Measurements from ENCODE around the gene GDPD3.
"Not testable (repeated sequence)": the region's sequence is repeated elsewhere in the genome, so short reads cannot be mapped to it uniquely, and the experiment has no call there.

GDPD3 gene, protein sequence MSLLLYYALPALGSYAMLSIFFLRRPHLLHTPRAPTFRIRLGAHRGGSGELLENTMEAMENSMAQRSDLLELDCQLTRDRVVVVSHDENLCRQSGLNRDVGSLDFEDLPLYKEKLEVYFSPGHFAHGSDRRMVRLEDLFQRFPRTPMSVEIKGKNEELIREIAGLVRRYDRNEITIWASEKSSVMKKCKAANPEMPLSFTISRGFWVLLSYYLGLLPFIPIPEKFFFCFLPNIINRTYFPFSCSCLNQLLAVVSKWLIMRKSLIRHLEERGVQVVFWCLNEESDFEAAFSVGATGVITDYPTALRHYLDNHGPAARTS

GRCh38 chr16:30113031-30113710 is at the start of gene GDPD3:
TSS of gene GDPD3 (minus strand) at chr16:30113537. CDS start at chr16:30113478, 59 bp downstream.
- no peak for DNase-seq (ENCODE audit: low spot score)

- no peak for DNase-seq (ENCODE audit: low spot score)
These were observed 43.9 kb upstream of the GDPD3 start for GRCh38 chr16:30157214-30157613.

- DNase-seq (ENCODE audit: low spot score) = no peak
These were observed 41.9 kb upstream of the GDPD3 start for GRCh38 chr16:30155188-30155587.

DNA sequence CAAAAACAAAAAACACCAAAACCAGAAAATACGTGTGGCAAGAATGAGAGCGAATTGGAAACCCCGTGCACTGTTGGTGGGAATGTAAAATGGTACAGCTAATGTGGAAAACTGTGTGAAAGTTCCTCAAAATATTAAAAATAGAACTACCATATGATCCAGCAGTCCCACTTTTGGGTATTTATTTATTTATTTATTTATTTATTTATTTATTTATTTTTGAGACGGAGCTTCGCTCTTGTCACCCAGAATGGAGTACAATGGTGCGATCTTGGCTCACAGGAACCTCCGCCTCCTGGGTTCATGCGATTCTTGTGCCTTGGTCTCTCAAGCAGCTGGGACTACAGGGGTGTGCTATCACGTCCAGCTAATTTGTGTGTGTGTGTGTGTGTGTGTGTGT is 39.2 kb upstream of the GDPD3 start:
- no peak for DNase-seq (ENCODE audit: low spot score)

DNA sequence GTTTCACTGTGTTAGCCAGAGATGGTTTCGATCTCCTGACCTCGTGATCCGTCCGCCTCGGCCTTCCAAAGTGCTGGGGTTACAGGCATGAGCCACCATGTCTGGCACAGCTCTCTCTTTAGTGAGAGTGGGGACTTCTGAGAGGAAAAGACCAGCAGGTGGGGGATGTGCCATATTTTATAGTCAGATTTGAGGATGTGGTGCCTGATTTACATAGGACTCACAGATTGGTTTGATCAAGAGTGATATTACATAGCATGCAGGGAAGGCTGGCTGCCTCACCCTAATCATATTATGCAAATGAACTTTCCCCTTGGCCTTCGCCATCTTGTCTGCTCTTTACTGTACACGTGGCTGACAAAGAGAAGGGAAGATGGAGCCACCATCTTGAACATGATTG is 37.8 kb upstream of the GDPD3 start:
- no peak for DNase-seq (ENCODE audit: low spot score)

- no peak for DNase-seq (ENCODE audit: low spot score)
These were observed 36.1 kb upstream of the GDPD3 start for GRCh38 chr16:30149250-30149930.

DNA sequence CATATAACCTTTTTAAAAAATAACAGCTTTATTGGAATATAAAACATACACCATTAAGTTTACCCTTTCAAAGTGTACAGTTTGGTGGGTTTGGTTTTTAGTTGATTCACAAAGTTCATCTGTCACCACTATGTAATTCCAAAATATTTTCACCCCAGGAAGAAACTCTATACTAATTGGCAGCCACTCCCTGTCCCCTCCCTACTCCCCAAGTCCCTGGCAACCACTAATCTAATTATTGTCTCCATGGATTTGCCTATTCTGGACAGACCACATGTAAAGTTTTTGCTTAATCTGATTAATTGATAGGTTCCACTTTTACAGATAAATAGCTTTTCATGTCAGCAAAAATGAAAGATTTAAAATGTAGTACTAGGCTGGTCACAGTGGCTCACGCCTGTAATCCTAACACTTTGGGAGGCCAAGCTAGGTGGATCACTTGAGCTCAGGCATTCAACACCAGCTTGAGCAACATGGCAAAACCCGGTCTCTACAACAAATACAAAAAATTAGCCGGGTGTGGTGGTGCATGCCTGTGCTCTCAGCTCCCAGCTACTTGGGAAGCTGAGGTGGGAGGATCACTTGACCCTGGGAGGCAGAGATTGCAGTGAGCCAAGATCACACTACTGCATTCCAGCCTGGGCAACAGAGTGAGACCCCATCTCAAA is 34.6 kb upstream of the GDPD3 start:
- no peak for DNase-seq (ENCODE audit: low spot score)

DNA sequence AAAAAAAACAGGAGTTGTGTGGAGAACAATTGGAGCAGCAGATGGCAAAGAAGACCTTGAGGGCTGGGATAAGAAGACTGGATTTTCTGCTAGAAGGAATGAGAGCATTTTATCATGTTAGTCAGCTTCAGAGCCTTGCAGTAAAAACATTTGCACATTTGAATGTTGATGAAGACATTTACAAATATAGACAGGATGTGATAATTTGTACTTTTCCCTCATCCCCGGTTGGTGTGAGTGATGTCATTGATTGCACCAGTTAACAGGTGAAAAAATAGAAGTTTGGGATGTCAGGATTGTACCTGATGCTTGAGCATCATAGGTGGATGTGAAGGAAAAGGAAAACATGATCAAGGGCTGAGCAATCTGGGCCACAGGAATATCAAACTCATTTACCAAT is 32.3 kb upstream of the GDPD3 start:
- no peak for DNase-seq (ENCODE audit: low spot score)

DNA sequence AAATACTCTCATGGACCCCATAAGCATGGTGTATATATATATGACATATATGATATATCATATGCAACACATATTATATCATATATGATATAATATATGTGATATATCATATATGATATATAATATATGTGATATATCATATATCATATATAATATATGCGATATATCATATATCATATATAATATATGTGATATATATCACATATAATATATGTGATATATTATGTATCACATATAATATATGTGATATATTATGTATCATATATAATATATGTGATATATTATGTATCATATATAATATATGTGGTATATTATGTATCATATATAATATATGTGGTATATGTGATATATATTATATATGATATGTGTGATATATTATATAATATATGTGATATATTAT is 31.6 kb upstream of the GDPD3 start:
- DNase-seq (ENCODE audit: low spot score) = no peak

DNA sequence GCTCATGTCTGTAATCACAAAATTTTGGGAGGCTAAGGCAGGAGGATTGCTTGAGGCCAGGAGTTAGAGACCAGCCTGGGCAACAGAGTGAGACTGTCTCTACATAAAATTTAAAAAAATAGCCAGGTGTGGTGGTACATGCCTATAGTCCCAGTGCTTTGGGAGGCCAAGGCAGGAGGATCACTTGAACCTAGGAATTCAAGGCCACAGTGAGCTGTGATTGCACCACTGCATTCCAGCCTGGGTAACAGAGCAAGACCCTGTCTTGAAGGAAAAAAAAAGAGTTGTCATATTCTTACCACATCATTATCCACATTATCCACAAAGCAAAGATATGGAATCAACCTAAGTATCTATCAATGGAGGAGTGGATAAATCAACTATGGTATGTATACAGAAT is 30.7 kb upstream of the GDPD3 start:
- no peak for DNase-seq (ENCODE audit: low spot score)

DNA sequence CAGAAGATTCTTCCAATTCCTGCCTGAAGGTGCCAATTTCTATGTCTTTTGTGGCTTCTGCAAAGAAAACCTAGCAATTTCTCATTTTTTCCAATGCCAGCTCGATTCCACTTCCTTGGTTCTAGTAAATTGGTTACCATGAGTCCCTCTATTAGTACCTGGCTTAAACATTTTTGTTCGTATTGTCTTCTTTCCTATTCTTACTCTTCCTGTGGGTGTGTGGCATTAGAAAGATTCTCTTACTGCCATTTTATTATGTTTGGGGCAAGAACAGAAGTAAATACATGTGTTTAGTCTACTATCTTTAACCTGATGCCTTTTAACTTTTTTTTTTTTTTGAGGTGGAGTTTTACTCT is 30.0 kb upstream of the GDPD3 start:
- DNase-seq (ENCODE audit: low spot score) = no peak

GRCh38 chr16:30142672-30143346 is 29.5 kb upstream of the GDPD3 start:
- DNase-seq (ENCODE audit: low spot score) = peak; percentile 21

GRCh38 chr16:30141750-30142149 is 28.4 kb upstream of the GDPD3 start:
- no peak for DNase-seq (ENCODE audit: low spot score)

DNA sequence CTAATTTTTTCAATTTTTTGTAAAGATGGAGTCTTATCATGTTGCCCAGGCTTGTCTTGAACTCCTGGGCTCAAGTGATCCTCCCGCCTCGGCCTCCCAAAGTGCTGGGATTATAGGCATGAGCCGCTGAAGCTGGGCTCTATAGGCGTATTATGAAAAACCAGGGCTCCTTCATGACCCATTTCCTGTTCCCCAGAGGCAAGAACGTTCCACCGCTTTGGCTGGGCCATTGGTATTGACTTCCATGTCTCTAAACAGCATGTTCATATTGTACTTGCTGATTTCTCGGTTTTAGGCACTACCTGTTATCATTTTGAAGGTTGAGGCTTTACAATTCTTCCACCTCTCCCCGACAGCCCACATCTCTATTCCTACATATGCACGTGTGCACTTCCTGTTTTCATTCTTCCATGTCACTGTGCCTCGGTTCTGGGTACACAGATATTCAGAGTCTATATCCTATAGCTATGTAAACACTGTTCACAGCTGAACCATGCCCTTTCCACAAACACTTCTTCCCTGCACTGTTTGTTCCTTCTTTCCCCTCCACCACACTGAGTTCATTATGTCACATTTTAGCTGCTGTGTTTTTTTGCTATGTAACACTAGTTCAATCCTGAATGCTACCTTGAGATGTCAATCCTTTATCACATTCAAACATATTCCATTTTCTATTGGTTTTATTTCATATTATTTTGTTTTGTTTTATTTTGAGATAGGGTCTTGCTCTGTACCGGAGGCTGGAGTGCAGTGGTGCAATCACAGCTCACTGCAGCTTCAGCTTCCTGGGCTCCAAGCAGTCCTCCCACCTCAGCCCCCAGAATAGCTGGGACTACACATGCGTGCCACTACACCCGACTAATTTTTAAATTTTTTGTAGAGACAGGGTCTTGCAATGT is 26.5 kb upstream of the GDPD3 start:
- no peak for DNase-seq (ENCODE audit: low spot score)

DNA sequence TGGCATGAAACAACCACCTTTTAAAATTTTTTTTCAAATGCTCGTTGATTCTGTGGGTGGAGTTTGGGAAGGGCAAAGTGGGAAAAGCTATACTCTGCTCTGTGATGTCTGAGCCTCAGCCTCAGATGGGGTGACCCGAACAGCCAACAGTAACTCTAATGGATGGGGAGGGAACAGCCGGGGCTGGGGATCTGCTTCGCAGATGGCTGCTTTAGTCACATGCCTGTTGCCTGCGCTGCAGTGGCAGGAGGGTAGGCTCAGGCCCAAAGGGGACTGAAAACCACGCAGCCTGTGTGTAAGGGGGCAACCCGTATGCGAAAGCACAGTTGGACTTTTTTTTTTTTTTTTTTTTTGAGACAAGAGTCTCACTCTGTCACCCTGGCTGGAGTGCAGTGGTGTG is 24.6 kb upstream of the GDPD3 start:
- no peak for DNase-seq (ENCODE audit: low spot score)

DNA sequence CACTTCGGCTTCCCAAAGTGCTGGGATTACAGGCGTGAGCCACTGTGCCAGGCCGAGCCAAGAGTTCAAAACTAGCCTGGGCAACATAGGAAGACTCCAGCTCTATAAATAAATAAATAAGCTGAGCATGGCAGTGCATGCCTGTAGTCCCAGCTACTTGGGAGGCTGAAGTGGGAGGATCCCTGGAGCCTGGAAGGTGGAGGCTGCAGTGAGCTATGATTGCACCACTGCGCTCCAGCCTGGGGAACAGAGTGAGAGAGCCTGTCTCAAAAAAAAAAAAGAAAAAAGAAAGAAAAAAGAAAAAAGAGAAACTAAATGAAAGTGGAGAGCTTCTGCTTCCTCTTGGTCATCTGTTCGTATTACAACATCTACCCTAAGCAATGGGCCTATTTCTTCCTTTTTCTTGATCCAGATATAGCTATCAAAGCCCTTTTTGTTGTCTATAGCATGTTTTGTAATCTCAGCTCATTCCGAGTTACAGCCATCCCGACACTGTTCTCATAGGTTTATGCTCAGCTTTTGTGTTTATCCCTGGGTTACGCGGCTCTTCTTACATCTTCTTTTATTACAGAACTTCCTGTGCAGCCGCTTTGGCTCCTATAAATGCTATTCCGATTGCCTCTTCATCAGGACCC is 23.8 kb upstream of the GDPD3 start:
- DNase-seq (ENCODE audit: low spot score) = no peak

DNA sequence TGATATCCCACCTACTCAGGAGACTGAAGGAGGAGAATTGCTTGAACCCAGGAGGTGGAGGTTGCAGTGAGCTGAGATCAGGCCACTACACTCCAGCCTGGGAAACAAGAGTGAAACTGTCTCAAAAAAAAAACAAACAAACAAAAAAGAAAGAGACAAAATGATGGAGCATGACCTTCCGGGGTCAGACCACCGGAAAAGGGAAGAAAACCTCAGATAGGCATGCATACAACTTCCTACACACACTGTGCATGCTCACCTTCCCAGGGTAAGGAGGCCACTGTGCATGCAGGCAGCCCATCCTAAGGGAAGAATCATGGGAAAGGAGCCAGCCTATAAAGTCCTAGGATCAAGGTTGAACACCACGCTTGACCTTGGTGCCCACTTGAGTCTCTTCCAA is 19.3 kb upstream of the GDPD3 start:
- no peak for DNase-seq (ENCODE audit: low spot score)

DNA sequence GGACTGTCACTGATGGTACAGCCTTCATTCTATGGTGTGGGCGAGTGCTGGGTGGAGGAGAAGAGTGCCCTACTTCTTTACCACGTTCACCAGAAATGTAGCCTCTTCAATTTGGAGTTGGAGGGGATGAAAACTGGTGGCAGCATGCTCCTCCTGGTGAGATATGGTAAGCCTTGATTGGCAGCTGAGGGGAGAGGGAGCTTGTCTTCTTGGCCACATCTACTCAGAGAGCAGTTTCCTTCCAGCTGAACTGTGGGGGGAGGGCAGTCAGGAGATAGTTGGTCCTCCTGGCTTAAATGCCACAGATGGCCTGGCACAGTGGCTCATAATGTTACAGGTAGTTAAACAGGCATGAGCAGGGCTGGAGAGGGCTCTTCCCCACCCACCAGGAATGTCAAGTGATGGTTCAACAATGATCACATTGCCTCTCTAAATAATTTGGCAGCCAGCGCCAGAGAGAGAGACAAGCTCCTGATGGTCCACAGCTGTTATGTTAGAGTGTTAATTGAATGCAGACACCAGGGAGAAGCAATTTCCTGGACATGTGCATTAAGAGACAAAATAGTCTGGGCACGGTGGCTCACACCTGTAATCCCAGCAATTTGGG is 18.6 kb upstream of the GDPD3 start:
- no peak for DNase-seq (ENCODE audit: low spot score)

DNA sequence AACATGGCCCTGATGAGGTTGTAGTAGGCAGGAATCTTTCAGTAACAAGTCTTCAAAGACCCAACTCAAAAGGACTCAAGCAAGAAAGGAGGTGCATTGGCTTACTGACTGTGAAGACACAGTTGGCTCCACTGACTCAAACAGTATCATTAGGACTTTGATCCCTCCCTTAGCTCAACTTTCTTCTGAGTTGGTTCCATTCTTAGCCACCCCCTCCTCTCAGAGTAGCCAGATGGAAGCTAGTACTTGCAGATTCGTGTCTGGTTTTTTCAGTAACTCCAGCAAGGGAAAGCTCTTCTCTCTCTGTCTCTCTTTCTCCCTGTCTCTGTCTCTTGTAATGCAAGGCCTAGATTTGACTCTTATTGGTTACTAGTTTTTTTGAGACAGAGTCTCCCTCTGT is 14.7 kb upstream of the GDPD3 start:
- DNase-seq (ENCODE audit: low spot score) = no peak

- not testable (repeated sequence) for DNase-seq (ENCODE audit: low spot score)
These were observed 12.4 kb upstream of the GDPD3 start for GRCh38 chr16:30125690-30126089.

Data from germinal center (tissue), 1 donor.